Activated CD4-positive, alpha-beta memory T cell treated with anti-CD3 and anti-CD28 coated beads, Interleukin-2, amount 10 ng/mL, durations not matched to agents 7 days and 5 days (primary cell): Measurements from ENCODE around the gene RARRES2. TPM values are rescaled to one million over a fixed set of nuclear protein-coding genes. Genes with fewer than 3 reads are reported as not detected.

Experiments used
- CTCF ChIA-PET: fragments of 350-600 bp; sonication (Branson Sonifier 250); formaldehyde crosslinking; loops from one replicate; lab custom pipeline; 2021; ENCODE audit warnings: antibody characterized with exemption, inconsistent platforms; lab: Charles Lee
- POLR2A ChIA-PET: fragments of 350-600 bp; sonication (Branson Sonifier 250); formaldehyde crosslinking; loops from one replicate; lab custom pipeline; 2021; ENCODE audit warnings: antibody characterized with exemption; lab: Charles Lee
- DNase-seq: peaks from one replicate; pipeline ENCODE4 v3.0.0-alpha.2; 2020
- H3K27ac Mint-ChIP-seq: one replicate; pipeline ENCODE4 v1.8.0; 2021; ENCODE audit warnings: mild to moderate bottlenecking, mixed read lengths
- H3K27me3 Mint-ChIP-seq: one replicate; pipeline ENCODE4 v1.8.0; 2021; ENCODE audit warnings: mixed read lengths
- H3K36me3 Mint-ChIP-seq: one replicate; pipeline ENCODE4 v1.8.0; 2021; ENCODE audit warnings: low read depth, mixed read lengths
- H3K4me1 Mint-ChIP-seq: one replicate; pipeline ENCODE4 v1.8.0; 2021; ENCODE audit warnings: mixed read lengths
- H3K4me3 Mint-ChIP-seq: one replicate; pipeline ENCODE4 v1.8.0; 2021; ENCODE audit warnings: mild to moderate bottlenecking, mixed read lengths
- H3K9me3 Mint-ChIP-seq: one replicate; pipeline ENCODE4 v1.8.0; 2021; ENCODE audit warnings: mixed read lengths
- total RNA-seq, 2 experiments: library from RNA; stranded (reverse); gene quantifications; one replicate each; pipeline ENCODE4 v1.2.3, GENCODE V29; 2021

The RARRES2 gene
- total RNA-seq, 2 experiments from 2014 or later: not detected

GRCh38 chr7:150381785-150382122 is 40.3 kb upstream of the RARRES2 start:
- Mint-ChIP-seq H3K36me3 (no peaks in the 10 kb centered on the region), H3K9me3 (no peaks in the 10 kb centered on the region), H3K4me1 (peaks cover 32% of the 10 kb centered on the region), H3K27ac (no peak overlapping the region), H3K27me3 (no peaks in the 10 kb centered on the region), H3K4me3 (no peak overlapping the region)
- DNase-seq: no peak
- CTCF ChIA-PET: no interaction called here
- POLR2A ChIA-PET: no interaction called here

GRCh38 chr7:150381096-150381495 is 39.7 kb upstream of the RARRES2 start:
- CTCF ChIA-PET: interaction anchor here (1.2 to 1.5 kb wide), 2 partner anchors 26 kb away, joined by 3 to 5 read pairs; no protein-coding TSS in a partner anchor
- H3K4me3 Mint-ChIP-seq: peak overlapping the region; percentile 30
- H3K27me3 Mint-ChIP-seq: no peaks in the 10 kb centered on the region
- peaks cover 38% of the 10 kb centered on the region for H3K4me1 Mint-ChIP-seq
- POLR2A ChIA-PET: interaction anchor here (1.8 kb wide), 1 partner anchor 26 kb away, joined by 14 read pairs; a partner anchor contains a TSS
- H3K36me3 Mint-ChIP-seq: no peaks in the 10 kb centered on the region
- DNase-seq: no peak
- H3K27ac Mint-ChIP-seq: no peak overlapping the region
- no peaks in the 10 kb centered on the region for H3K9me3 Mint-ChIP-seq

GRCh38 chr7:150380463-150380862 is 39.0 kb upstream of the RARRES2 start:
- POLR2A ChIA-PET: interaction anchor here (1.0 to 1.8 kb wide), 2 partner anchors 12 to 26 kb away, joined by 5 to 14 read pairs; partner anchors contain the start of gene REPIN1
- H3K4me3 Mint-ChIP-seq: peak overlapping the region; percentile 80
- H3K9me3 Mint-ChIP-seq: no peaks in the 10 kb centered on the region
- no peaks in the 10 kb centered on the region for H3K36me3 Mint-ChIP-seq
- no peak for DNase-seq
- no peak overlapping the region for H3K27ac Mint-ChIP-seq
- no peaks in the 10 kb centered on the region for H3K27me3 Mint-ChIP-seq
- CTCF ChIA-PET: interaction anchor here (1.0 to 1.5 kb wide), 3 partner anchors 25 to 375 kb away, joined by 3 to 5 read pairs (median 3); no protein-coding TSS in a partner anchor
- peaks cover 43% of the 10 kb centered on the region for H3K4me1 Mint-ChIP-seq

GRCh38 chr7:150379441-150380379 is 38.3 kb upstream of the RARRES2 start:
- Mint-ChIP-seq H3K4me3 (peak overlapping the region; percentile 80), H3K4me1 (peaks cover 46% of the 10 kb centered on the region), H3K27ac (peak overlapping the region; percentile 32), H3K27me3 (no peaks in the 10 kb centered on the region), H3K36me3 (no peaks in the 10 kb centered on the region), H3K9me3 (no peaks in the 10 kb centered on the region)
- ChIA-PET POLR2A (interaction anchor here (1.0 to 3.1 kb wide), 6 partner anchors 11 to 27 kb away, joined by 4 to 47 read pairs (median 14); partner anchors contain the start of gene REPIN1), CTCF (interaction anchor here (1.0 to 1.8 kb wide), 5 partner anchors 24 to 376 kb away, joined by 3 to 6 read pairs (median 4); a partner anchor contains a TSS)
- no peak for DNase-seq

GRCh38 chr7:150378853-150379440 is 37.5 kb upstream of the RARRES2 start, which contains the start of gene ZNF775:
Gene ZNF775 (plus strand): TSS chr7:150379330. CDS start chr7:150388471, 9,141 bp downstream.
- H3K27me3 Mint-ChIP-seq: no peaks in the 10 kb centered on the region
- peaks cover 48% of the 10 kb centered on the region for H3K4me1 Mint-ChIP-seq
- peak within 1 kb of the TSS; percentile 72 for H3K27ac Mint-ChIP-seq
- no peaks in the 10 kb centered on the region for H3K36me3 Mint-ChIP-seq
- POLR2A ChIA-PET: interaction anchor here (0.7 to 3.1 kb wide), 7 partner anchors 11 to 70 kb away, joined by 3 to 47 read pairs (median 4); partner anchors contain the start of gene REPIN1
- no peaks in the 10 kb centered on the region for H3K9me3 Mint-ChIP-seq
- peak; percentile 95 for DNase-seq
- CTCF ChIA-PET: interaction anchor here (1.0 to 1.9 kb wide), 4 partner anchors 13 to 28 kb away, joined by 3 to 6 read pairs (median 4); a partner anchor contains a TSS
- H3K4me3 Mint-ChIP-seq: peak within 1 kb of the TSS; percentile 80

GRCh38 chr7:150378115-150378852 is 36.9 kb upstream of the RARRES2 start:
- Mint-ChIP-seq H3K27ac (peak overlapping the region; percentile 72), H3K36me3 (peaks cover 3% of the 10 kb centered on the region), H3K27me3 (no peaks in the 10 kb centered on the region), H3K9me3 (no peaks in the 10 kb centered on the region), H3K4me1 (peaks cover 54% of the 10 kb centered on the region), H3K4me3 (peak overlapping the region; percentile 77)
- peak; percentile 62 for DNase-seq
- CTCF ChIA-PET: interaction anchor here (1.0 to 1.9 kb wide), 6 partner anchors 8 to 29 kb away, joined by 3 to 9 read pairs (median 4); a partner anchor contains a TSS
- POLR2A ChIA-PET: interaction anchor here (0.7 to 3.1 kb wide), 8 partner anchors 10 to 71 kb away, joined by 3 to 47 read pairs (median 4); partner anchors contain the start of gene REPIN1

GRCh38 chr7:150377635-150378034 is 36.2 kb upstream of the RARRES2 start:
- POLR2A ChIA-PET: interaction anchor here (1.2 to 3.1 kb wide), 5 partner anchors 9 to 29 kb away, joined by 3 to 47 read pairs (median 14); partner anchors contain the start of gene REPIN1
- CTCF ChIA-PET: interaction anchor here (0.8 to 1.9 kb wide), 6 partner anchors 8 to 56 kb away, joined by 3 to 9 read pairs (median 4); a partner anchor contains a TSS
- Mint-ChIP-seq H3K9me3 (no peaks in the 10 kb centered on the region), H3K4me3 (peak overlapping the region; percentile 77), H3K4me1 (peaks cover 54% of the 10 kb centered on the region), H3K27me3 (no peaks in the 10 kb centered on the region), H3K36me3 (peaks cover 8% of the 10 kb centered on the region), H3K27ac (peak overlapping the region; percentile 72)
- DNase-seq: no peak

- Mint-ChIP-seq H3K4me1 (peaks cover 51% of the 10 kb centered on the region), H3K9me3 (no peaks in the 10 kb centered on the region), H3K27ac (no peak overlapping the region), H3K27me3 (no peaks in the 10 kb centered on the region), H3K4me3 (no peak overlapping the region), H3K36me3 (peaks cover 11% of the 10 kb centered on the region)
- CTCF ChIA-PET: interaction anchor here (0.8 to 1.9 kb wide), 4 partner anchors 9 to 56 kb away, joined by 3 to 9 read pairs (median 4); no protein-coding TSS in a partner anchor
- POLR2A ChIA-PET: interaction anchor here (1.4 to 3.1 kb wide), 4 partner anchors 9 to 29 kb away, joined by 3 to 47 read pairs (median 20); partner anchors contain the start of gene REPIN1
- DNase-seq: no peak
Observed at GRCh38 chr7:150377196-150377595, 35.8 kb upstream of the RARRES2 start.

GRCh38 chr7:150376560-150376959 is 35.1 kb upstream of the RARRES2 start:
- H3K4me1 Mint-ChIP-seq: peaks cover 51% of the 10 kb centered on the region
- ChIA-PET CTCF (no interaction called here), POLR2A (interaction anchor here (2.7 to 3.1 kb wide), 2 partner anchors 8 to 27 kb away, joined by 14 to 47 read pairs; partner anchors contain the start of gene REPIN1)
- DNase-seq: no peak
- no peak overlapping the region for H3K27ac Mint-ChIP-seq
- H3K9me3 Mint-ChIP-seq: no peaks in the 10 kb centered on the region
- no peaks in the 10 kb centered on the region for H3K27me3 Mint-ChIP-seq
- H3K36me3 Mint-ChIP-seq: peaks cover 11% of the 10 kb centered on the region
- H3K4me3 Mint-ChIP-seq: no peak overlapping the region

GRCh38 chr7:150375662-150376521 is 34.5 kb upstream of the RARRES2 start:
- Mint-ChIP-seq H3K36me3 (peaks cover 11% of the 10 kb centered on the region), H3K4me1 (peaks cover 49% of the 10 kb centered on the region), H3K9me3 (no peaks in the 10 kb centered on the region), H3K4me3 (no peak overlapping the region), H3K27me3 (no peaks in the 10 kb centered on the region), H3K27ac (peak overlapping the region; percentile 56)
- DNase-seq: no peak
- CTCF ChIA-PET: interaction anchor here (0.9 to 1.5 kb wide), 3 partner anchors 10 to 21 kb away, joined by 3 to 4 read pairs (median 3); no protein-coding TSS in a partner anchor
- POLR2A ChIA-PET: interaction anchor here (3.1 kb wide), 1 partner anchor 8 kb away, joined by 47 read pairs; the partner anchor contains the start of gene REPIN1

GRCh38 chr7:150374472-150374871 is 33.0 kb upstream of the RARRES2 start:
- Mint-ChIP-seq H3K36me3 (peaks cover 16% of the 10 kb centered on the region), H3K9me3 (no peaks in the 10 kb centered on the region), H3K4me3 (no peak overlapping the region), H3K4me1 (peaks cover 49% of the 10 kb centered on the region), H3K27me3 (no peaks in the 10 kb centered on the region), H3K27ac (no peak overlapping the region)
- DNase-seq: no peak
- CTCF ChIA-PET: interaction anchor here (1.0 to 1.5 kb wide), 2 partner anchors 12 to 20 kb away, joined by 3 read pairs; no protein-coding TSS in a partner anchor
- POLR2A ChIA-PET: no interaction called here
